Endodermal cell (in vitro differentiated cells): ENCODE measurements around the gene C10orf67. TPM values are rescaled to one million over a fixed set of nuclear protein-coding genes. Genes with fewer than 3 reads are reported as not detected.

Source experiments
- DNase-seq: peaks from one replicate; pipeline ENCODE4 v3.0.0-alpha.2; 2017
- H3K27ac ChIP-seq: 2 replicates; pipeline ENCODE4 v1.5.1; 2013; ENCODE audit warnings: mild to moderate bottlenecking, low read depth, low read length, moderate library complexity
- H3K27me3 ChIP-seq: 2 replicates; pipeline ENCODE4 v1.6.1; 2013; ENCODE audit warnings: mild to moderate bottlenecking, low read length, moderate library complexity; ENCODE audit not compliant: insufficient read depth, control insufficient read depth, poor library complexity, severe bottlenecking
- H3K36me3 ChIP-seq: 2 replicates; pipeline ENCODE4 v1.7.0; 2013; ENCODE audit warnings: mild to moderate bottlenecking, low read length, moderate library complexity; ENCODE audit not compliant: control insufficient read depth, insufficient read depth
- H3K4me1 ChIP-seq: one replicate; pipeline ENCODE4 v1.7.0; 2013; ENCODE audit warnings: low read length; ENCODE audit not compliant: control insufficient read depth, insufficient read depth
- H3K4me3 ChIP-seq: 2 replicates; pipeline ENCODE4 v1.5.1; 2013; ENCODE audit warnings: mild to moderate bottlenecking, low read length, moderate library complexity
- H3K9ac ChIP-seq: 2 replicates; pipeline ENCODE4 v1.6.1; 2013; ENCODE audit warnings: mild to moderate bottlenecking, low read length, moderate library complexity; ENCODE audit not compliant: poor library complexity, severe bottlenecking; ENCODE audit errors: extremely low read depth
- H3K9me3 ChIP-seq: 2 replicates; pipeline ENCODE4 v1.6.1; 2013; ENCODE audit warnings: mild to moderate bottlenecking, low read length, moderate library complexity; ENCODE audit not compliant: control insufficient read depth
- H3K27ac Mint-ChIP-seq: 2 replicates; pipeline ENCODE4 v1.8.0; 2020; ENCODE audit warnings: mixed read lengths
- H3K27me3 Mint-ChIP-seq: 2 replicates; pipeline ENCODE4 v1.8.0; 2021; ENCODE audit warnings: mild to moderate bottlenecking, mixed read lengths; ENCODE audit not compliant: insufficient read depth
- H3K36me3 Mint-ChIP-seq: 2 replicates; pipeline ENCODE4 v1.8.0; 2020; ENCODE audit warnings: low read depth, mixed read lengths
- H3K4me1 Mint-ChIP-seq: 2 replicates; pipeline ENCODE4 v1.8.0; 2020; ENCODE audit warnings: mixed read lengths
- H3K4me3 Mint-ChIP-seq: 2 replicates; pipeline ENCODE4 v1.8.0; 2020; ENCODE audit warnings: mild to moderate bottlenecking, moderate library complexity, mixed read lengths
- H3K9me3 Mint-ChIP-seq: 2 replicates; pipeline ENCODE4 v1.8.0; 2020; ENCODE audit warnings: mild to moderate bottlenecking, mixed read lengths
- CTCF ChIP-seq: fragments of 200-600 bp; sonication (generic); conservative IDR thresholded peaks from 2 replicates; pipeline ENCODE4 v1.5.0; 2021; ENCODE audit warnings: antibody characterized with exemption, mild to moderate bottlenecking
- WGBS, 2 experiments: methylation state at CpG; one replicate each; pipeline versions ENCODE4 v1.1.5 to v1.1.7; 2013; ENCODE audit warnings: missing lambda C conversion rate in 2 of 2, mixed read lengths in 1 of 2; ENCODE audit not compliant: insufficient coverage in 1 of 2, insufficient read length in 1 of 2; 5-methylcytosine and 5-hydroxymethylcytosine counted together
- total RNA-seq, 2 donors: library from RNA; stranded (reverse); fragmentation: NEBNext Ultra II Directional in 1 of 2; extraction: Animal tissue kit (Norgen Biotek cat#: 25700) in 1 of 2; gene quantifications; 2 replicates in 1 of 2; 3 replicates in 1 of 2; pipeline ENCODE4 v1.2.1, GENCODE V29; 2021

Gene C10orf67
- total RNA-seq, 2 donors from 2014 or later: not detected

GRCh38 chr10:23381298-23382040 is 36.9 kb upstream of the C10orf67 start:
- Histone ChIP-seq H3K27me3 (no peaks in the 10 kb centered on the region), H3K4me1 (no peaks in the 10 kb centered on the region), H3K9ac (no peak overlapping the region), H3K36me3 (no peaks in the 10 kb centered on the region), H3K27ac (no peak overlapping the region), H3K4me3 (no peak overlapping the region), H3K9me3 (no peaks in the 10 kb centered on the region)
- Mint-ChIP-seq H3K27ac (no peak overlapping the region), H3K4me3 (no peak overlapping the region), H3K36me3 (no peaks in the 10 kb centered on the region), H3K9me3 (no peaks in the 10 kb centered on the region), H3K4me1 (no peaks in the 10 kb centered on the region), H3K27me3 (no peaks in the 10 kb centered on the region)
- no peak for TF ChIP-seq CTCF
- WGBS, 2 experiments: 83 to 100% methylated on average over 2 to 3 of the region's 3 CpGs
- DNase-seq: no peak

GRCh38 chr10:23379686-23380085 is 35.1 kb upstream of the C10orf67 start:
- no peaks in the 10 kb centered on the region for H3K36me3 Mint-ChIP-seq
- Histone ChIP-seq H3K36me3 (no peaks in the 10 kb centered on the region), H3K4me3 (no peak overlapping the region), H3K27ac (no peak overlapping the region), H3K27me3 (no peaks in the 10 kb centered on the region), H3K9me3 (no peaks in the 10 kb centered on the region), H3K9ac (no peak overlapping the region), H3K4me1 (no peaks in the 10 kb centered on the region)
- H3K9me3 Mint-ChIP-seq: no peaks in the 10 kb centered on the region
- no peak for TF ChIP-seq CTCF
- H3K27me3 Mint-ChIP-seq: no peaks in the 10 kb centered on the region
- no peak for DNase-seq
- H3K4me1 Mint-ChIP-seq: no peaks in the 10 kb centered on the region
- H3K27ac Mint-ChIP-seq: no peak overlapping the region
- H3K4me3 Mint-ChIP-seq: no peak overlapping the region
- 82 to 100% methylated on average over 1 to 3 of the region's 3 CpGs for WGBS, 2 experiments

- Histone ChIP-seq H3K36me3 (no peaks in the 10 kb centered on the region), H3K9me3 (no peaks in the 10 kb centered on the region), H3K4me1 (no peaks in the 10 kb centered on the region), H3K9ac (no peak overlapping the region), H3K27me3 (no peaks in the 10 kb centered on the region), H3K4me3 (no peak overlapping the region), H3K27ac (no peak overlapping the region)
- WGBS, 2 experiments: 89 to 93% methylated on average over 2 to 3 of the region's 3 CpGs
- Mint-ChIP-seq H3K9me3 (no peaks in the 10 kb centered on the region), H3K27me3 (peaks cover 2% of the 10 kb centered on the region), H3K4me3 (no peak overlapping the region), H3K36me3 (no peaks in the 10 kb centered on the region), H3K27ac (no peak overlapping the region), H3K4me1 (no peaks in the 10 kb centered on the region)
- no peak for DNase-seq
- no peak for TF ChIP-seq CTCF
Observed at GRCh38 chr10:23376229-23376655, 31.6 kb upstream of the C10orf67 start.
